A549 (cell line): ENCODE measurements around the gene UFSP1.

Experiments used
- CHD2 ChIP-seq: fragments of 150-350 bp; IDR thresholded peaks from 2 replicates; pipeline ENCODE4 v1.6.1; 2014; ENCODE audit warnings: low read length; ENCODE audit not compliant: partially characterized antibody
- HOXB5 ChIP-seq: fragments of 250-450 bp; sonication (Bioruptor Pico); IDR thresholded peaks from 2 replicates; pipeline ENCODE4 v1.5.0; 2020; ENCODE audit warnings: mild to moderate bottlenecking, moderate library complexity
- MAZ ChIP-seq: fragments of 150-350 bp; IDR thresholded peaks from 2 replicates; pipeline ENCODE4 v1.6.1; 2014; ENCODE audit warnings: antibody characterized with exemption, low read depth, low read length, borderline replicate concordance
- SREBF2 ChIP-seq: fragments of 450-650 bp; IDR thresholded peaks from 2 replicates; pipeline ENCODE4 v1.6.1; 2014; ENCODE audit warnings: mild to moderate bottlenecking, moderate library complexity
- TF ChIP-seq, protein P1 (sequence below): fragments of >200 bp; sonication (Bioruptor Twin); formaldehyde crosslinking; IDR thresholded peaks from 3 replicates; pipeline ENCODE4 v1.5.1; 2016

DNA sequence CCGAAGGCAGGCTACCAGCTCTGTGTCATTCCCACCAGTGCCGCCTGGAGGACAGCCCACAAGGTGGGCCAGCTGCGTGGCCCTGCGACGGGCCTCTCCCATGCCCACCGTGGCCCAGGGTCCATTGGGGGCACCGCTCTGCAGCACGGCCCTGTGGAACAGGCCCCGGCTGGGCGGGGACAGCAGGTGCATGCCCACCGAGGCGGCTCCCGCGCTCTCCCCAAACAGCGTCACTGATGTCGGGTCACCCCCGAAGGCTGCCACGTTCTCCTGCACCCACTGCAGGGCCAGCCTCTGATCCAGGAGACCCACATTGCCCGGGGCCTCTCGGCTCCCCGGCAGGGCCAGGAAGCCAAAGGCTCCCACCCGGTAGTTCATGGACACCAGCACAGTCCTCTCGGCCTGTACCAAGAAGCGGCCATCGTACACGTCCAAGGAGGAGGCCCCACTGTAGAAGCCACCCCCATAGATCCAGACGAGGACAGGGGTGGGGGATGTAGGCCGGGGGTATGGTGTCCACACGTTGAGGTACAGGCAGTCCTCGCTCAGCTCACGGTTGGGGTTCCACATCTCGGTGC lies 3.9 kb upstream of the UFSP1 start:
- TF ChIP-seq MAZ (no peak), CHD2 (no peak), SREBF2 (no peak), HOXB5 (CRISPR knock-in tag) (no peak)
- TF ChIP-seq, protein P1, sequence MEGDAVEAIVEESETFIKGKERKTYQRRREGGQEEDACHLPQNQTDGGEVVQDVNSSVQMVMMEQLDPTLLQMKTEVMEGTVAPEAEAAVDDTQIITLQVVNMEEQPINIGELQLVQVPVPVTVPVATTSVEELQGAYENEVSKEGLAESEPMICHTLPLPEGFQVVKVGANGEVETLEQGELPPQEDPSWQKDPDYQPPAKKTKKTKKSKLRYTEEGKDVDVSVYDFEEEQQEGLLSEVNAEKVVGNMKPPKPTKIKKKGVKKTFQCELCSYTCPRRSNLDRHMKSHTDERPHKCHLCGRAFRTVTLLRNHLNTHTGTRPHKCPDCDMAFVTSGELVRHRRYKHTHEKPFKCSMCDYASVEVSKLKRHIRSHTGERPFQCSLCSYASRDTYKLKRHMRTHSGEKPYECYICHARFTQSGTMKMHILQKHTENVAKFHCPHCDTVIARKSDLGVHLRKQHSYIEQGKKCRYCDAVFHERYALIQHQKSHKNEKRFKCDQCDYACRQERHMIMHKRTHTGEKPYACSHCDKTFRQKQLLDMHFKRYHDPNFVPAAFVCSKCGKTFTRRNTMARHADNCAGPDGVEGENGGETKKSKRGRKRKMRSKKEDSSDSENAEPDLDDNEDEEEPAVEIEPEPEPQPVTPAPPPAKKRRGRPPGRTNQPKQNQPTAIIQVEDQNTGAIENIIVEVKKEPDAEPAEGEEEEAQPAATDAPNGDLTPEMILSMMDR, result no peak
